K562 (cell line): ENCODE measurements around the gene LRRC59. TPM values are rescaled to one million over a fixed set of nuclear protein-coding genes. Genes with fewer than 3 reads are reported as not detected.

ENCODE experiments used
- BHLHE40 ChIP-seq: IDR thresholded peaks from 2 replicates; pipeline ENCODE4 v1.6.1; 2011; ENCODE audit warnings: low read length, improper control_type of control experiment
- CEBPZ ChIP-seq: fragments of 150-350 bp; IDR thresholded peaks from 2 replicates; pipeline ENCODE4 v1.6.1; 2014; ENCODE audit warnings: low read depth, mild to moderate bottlenecking, low read length, borderline replicate concordance
- FOXJ3 ChIP-seq: sonication (generic); formaldehyde crosslinking; IDR thresholded peaks from 2 replicates; pipeline ENCODE4 v1.4.0; 2020; ENCODE audit warnings: mild to moderate bottlenecking, missing genetic modification reagents
- FOXO4 ChIP-seq: fragments of 450-650 bp; formaldehyde crosslinking; IDR thresholded peaks from 2 replicates; pipeline ENCODE4 v1.4.0; 2020; ENCODE audit warnings: mild to moderate bottlenecking, moderate library complexity
- HSF4 ChIP-seq: fragments of 250-450 bp; sonication (Bioruptor Pico); IDR thresholded peaks from 2 replicates; pipeline ENCODE4 v2.1.2; 2022; ENCODE audit warnings: mild to moderate bottlenecking, moderate library complexity, borderline replicate concordance
- ILF3 ChIP-seq: fragments of 450-650 bp; IDR thresholded peaks from 2 replicates; pipeline ENCODE4 v1.6.1; 2018; ENCODE audit warnings: antibody characterized with exemption, mild to moderate bottlenecking, moderate library complexity, borderline replicate concordance
- KAT7 ChIP-seq: sonication (generic); formaldehyde crosslinking; IDR thresholded peaks from 2 replicates; pipeline ENCODE4 v1.8.0; 2022; ENCODE audit warnings: missing genetic modification reagents, mild to moderate bottlenecking, borderline replicate concordance
- MXI1 ChIP-seq: IDR thresholded peaks from 2 replicates; pipeline ENCODE4 v1.6.1; 2011; ENCODE audit warnings: low read depth, mild to moderate bottlenecking, improper control_type of control experiment, low read length
- NBN ChIP-seq: fragments of 450-650 bp; IDR thresholded peaks from 2 replicates; pipeline ENCODE4 v1.6.1; 2016; ENCODE audit warnings: low read depth, mild to moderate bottlenecking
- NR2F6 ChIP-seq: fragments of 450-650 bp; formaldehyde crosslinking; IDR thresholded peaks from 2 replicates; pipeline ENCODE4 v1.4.0; 2020; ENCODE audit warnings: mild to moderate bottlenecking
- POLR2AphosphoS5 ChIP-seq: IDR thresholded peaks from 2 replicates; pipeline ENCODE4 v1.6.1; 2011; ENCODE audit warnings: mild to moderate bottlenecking, low read depth, low read length, moderate library complexity; ENCODE audit not compliant: control insufficient read depth, insufficient read depth
- SMARCA4 ChIP-seq: fragments of 450-650 bp; IDR thresholded peaks from 2 replicates; pipeline ENCODE4 v1.6.1; 2016
- SMARCE1 ChIP-seq: fragments of 450-650 bp; IDR thresholded peaks from 2 replicates; pipeline ENCODE4 v1.7.1; 2016; ENCODE audit warnings: mild to moderate bottlenecking
- ZBTB1 ChIP-seq: sonication (generic); formaldehyde crosslinking; IDR thresholded peaks from 2 replicates; pipeline ENCODE4 v1.8.1; 2023; ENCODE audit warnings: missing genetic modification reagents, low read depth, mild to moderate bottlenecking, borderline replicate concordance
- ZBTB7A ChIP-seq: IDR thresholded peaks from 2 replicates; pipeline ENCODE4 v1.6.1; 2011; ENCODE audit warnings: low read depth, mild to moderate bottlenecking, low read length, moderate library complexity, borderline replicate concordance; ENCODE audit not compliant: control insufficient read depth
- ZNF12 ChIP-seq: sonication (generic); formaldehyde crosslinking; IDR thresholded peaks from 2 replicates; pipeline ENCODE4 v1.4.0; 2020; ENCODE audit warnings: mild to moderate bottlenecking, missing genetic modification reagents
- ZNF274 ChIP-seq: IDR thresholded peaks from 2 replicates; pipeline ENCODE4 v1.6.1; 2011; ENCODE audit warnings: low read depth, mild to moderate bottlenecking, low read length, moderate library complexity, borderline replicate concordance
- ZNF589 ChIP-seq: fragments of 200-800 bp; sonication (Bioruptor generic); IDR thresholded peaks from 2 replicates; pipeline ENCODE4 v1.6.1; 2016; ENCODE audit warnings: low read depth, missing genetic modification characterization, missing compliant biosample characterization
- polyA plus RNA-seq, 8 experiments: library from polyadenylated mRNA; depleted of rRNA in 4 of 8; stranded (reverse) in 5 of 8; unstranded in 3 of 8; fragments of >200 nt; fragmentation: Nextera tagmentation in 2 of 8; fragmentation: Illumina TruSeq in 1 of 8; extraction: Ambion mirVana in 2 of 8; extraction: Trizol in 1 of 8; gene quantifications; 2 replicates each; pipeline versions ENCODE4 v1.2.1 to v1.2.3, GENCODE V29; 2011 to 2014; ENCODE audit warnings: inconsistent platforms in 1 of 8, missing spikeins in 1 of 8
- total RNA-seq, 7 experiments: library from RNA; depleted of rRNA in 6 of 7; stranded (reverse); fragments of >200 nt in 6 of 7; fragmentation: Illumina TruSeq in 2 of 7; extraction: Trizol in 2 of 7; gene quantifications; 2 replicates each; pipeline versions ENCODE4 v1.2.1 to v1.2.3, GENCODE V29; 2011 to 2021; ENCODE audit warnings: low replicate concordance in 1 of 7
- TF ChIP-seq, protein P1 (sequence below), 2 experiments: IDR thresholded peaks; 2 replicates each; pipeline ENCODE4 v1.6.1; 2011; ENCODE audit warnings: borderline replicate concordance in 1 of 2, control low read depth in 1 of 2, low read depth in 1 of 2, low read length in 1 of 2, mild to moderate bottlenecking in 1 of 2, mixed read lengths in 1 of 2, moderate library complexity in 1 of 2; ENCODE audit not compliant: insufficient read depth in 1 of 2, insufficient read length in 1 of 2, poor library complexity in 1 of 2, severe bottlenecking in 1 of 2; ENCODE audit errors: extremely low read depth in 1 of 2
- TF ChIP-seq, protein P2 (sequence below): conservative IDR thresholded peaks from 2 replicates; pipeline ENCODE4 v1.6.1; 2011; ENCODE audit warnings: low read depth, mild to moderate bottlenecking, low read length; ENCODE audit not compliant: control insufficient read depth

LRRC59 gene
- total and polyA plus RNA-seq, 9 of the 15 experiments (the other 6 are each of a cell fraction or from before 2014, with no cell fraction given) = 27.8 to 244 (median 154) TPM

DNA sequence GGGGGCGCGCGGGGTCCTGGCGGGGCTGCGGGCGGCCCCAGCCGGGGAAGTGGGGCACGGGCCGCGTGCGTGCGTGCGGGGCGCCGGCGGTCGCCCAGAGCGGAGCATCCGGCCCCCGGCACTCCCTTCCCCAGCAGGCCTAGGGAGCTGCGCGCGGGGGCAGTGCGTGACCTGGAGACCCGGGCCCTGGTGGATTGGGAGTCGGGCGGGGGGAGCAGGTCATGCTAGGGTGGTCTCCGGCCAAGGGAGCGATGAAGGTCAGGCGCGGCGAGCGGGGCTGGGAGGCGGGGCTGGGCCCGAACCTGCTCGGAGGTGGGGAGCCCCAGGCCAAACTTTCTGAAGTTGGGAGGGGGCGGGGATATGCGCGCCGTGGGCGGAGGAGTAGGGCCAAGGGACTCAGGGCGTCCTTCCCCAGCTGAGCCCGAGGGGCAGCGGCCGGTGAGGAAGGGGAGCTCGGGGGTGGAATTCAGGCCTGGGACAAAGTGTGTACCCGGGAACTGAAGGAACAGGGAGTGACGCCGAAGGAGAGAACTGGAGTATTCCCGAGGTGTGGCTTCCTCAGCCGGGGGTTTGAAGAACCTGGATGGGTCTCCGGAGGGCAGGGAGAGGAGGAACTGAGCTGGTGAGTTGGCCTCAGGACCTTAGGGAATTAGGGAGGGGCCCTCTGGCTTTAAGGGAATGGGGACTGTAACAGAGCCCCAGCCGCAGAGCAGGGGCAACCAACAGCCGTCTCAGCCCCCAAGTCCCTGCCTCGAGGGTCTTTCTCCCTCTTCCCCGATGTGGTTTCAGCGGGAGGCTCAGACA, 50.8 kb downstream of the LRRC59 start (continued):
- TF ChIP-seq, protein P1, sequence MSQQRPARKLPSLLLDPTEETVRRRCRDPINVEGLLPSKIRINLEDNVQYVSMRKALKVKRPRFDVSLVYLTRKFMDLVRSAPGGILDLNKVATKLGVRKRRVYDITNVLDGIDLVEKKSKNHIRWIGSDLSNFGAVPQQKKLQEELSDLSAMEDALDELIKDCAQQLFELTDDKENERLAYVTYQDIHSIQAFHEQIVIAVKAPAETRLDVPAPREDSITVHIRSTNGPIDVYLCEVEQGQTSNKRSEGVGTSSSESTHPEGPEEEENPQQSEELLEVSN (IDR thresholded peaks at IDR 0.05; ENCODE audit: borderline replicate concordance in 1 of 2, extremely low read depth in 1 of 2, insufficient read depth in 1 of 2, insufficient read length in 1 of 2, low read depth in 1 of 2, low read length in 1 of 2, poor library complexity in 1 of 2, severe bottlenecking in 1 of 2) = no peak
- TF ChIP-seq NR2F6 (CRISPR knock-in tag) = no peak
- no peak for TF ChIP-seq ILF3
- no peak for TF ChIP-seq NBN
- no peak for TF ChIP-seq ZNF274
- TF ChIP-seq CEBPZ = no peak
- TF ChIP-seq SMARCA4 = no peak
- peak; percentile 73 for TF ChIP-seq ZBTB7A
- no peak for TF ChIP-seq HSF4 (CRISPR knock-in tag)
- TF ChIP-seq, protein P2, sequence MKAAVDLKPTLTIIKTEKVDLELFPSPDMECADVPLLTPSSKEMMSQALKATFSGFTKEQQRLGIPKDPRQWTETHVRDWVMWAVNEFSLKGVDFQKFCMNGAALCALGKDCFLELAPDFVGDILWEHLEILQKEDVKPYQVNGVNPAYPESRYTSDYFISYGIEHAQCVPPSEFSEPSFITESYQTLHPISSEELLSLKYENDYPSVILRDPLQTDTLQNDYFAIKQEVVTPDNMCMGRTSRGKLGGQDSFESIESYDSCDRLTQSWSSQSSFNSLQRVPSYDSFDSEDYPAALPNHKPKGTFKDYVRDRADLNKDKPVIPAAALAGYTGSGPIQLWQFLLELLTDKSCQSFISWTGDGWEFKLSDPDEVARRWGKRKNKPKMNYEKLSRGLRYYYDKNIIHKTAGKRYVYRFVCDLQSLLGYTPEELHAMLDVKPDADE = 0 out of 2 replicates have a peak, but pooled peaks have one; percentile 32
- no peak for TF ChIP-seq FOXO4
- TF ChIP-seq MXI1 = no peak
- TF ChIP-seq SMARCE1 = peak; percentile 33; the same call in 1 of the 2 replicates
- TF ChIP-seq POLR2AphosphoS5 = 0 out of 2 replicates have a peak, but pooled peaks have one; percentile 26
- TF ChIP-seq BHLHE40 = no peak
- no peak for TF ChIP-seq FOXJ3 (CRISPR knock-in tag)
- no peak for TF ChIP-seq ZBTB1 (CRISPR knock-in tag)
- no peak for TF ChIP-seq ZNF12 (CRISPR knock-in tag)
- 0 out of 2 replicates have a peak, but pooled peaks have one; percentile 52 for TF ChIP-seq KAT7
- TF ChIP-seq ZNF589 (CRISPR knock-in tag) = 0 out of 2 replicates have a peak, but pooled peaks have one; percentile 0
